ENCODE results near the gene USP32.
"Not testable (repeated sequence)": the region's sequence is repeated elsewhere in the genome, so short reads cannot be mapped to it uniquely, and the experiment has no call there.

Gene USP32

DNA sequence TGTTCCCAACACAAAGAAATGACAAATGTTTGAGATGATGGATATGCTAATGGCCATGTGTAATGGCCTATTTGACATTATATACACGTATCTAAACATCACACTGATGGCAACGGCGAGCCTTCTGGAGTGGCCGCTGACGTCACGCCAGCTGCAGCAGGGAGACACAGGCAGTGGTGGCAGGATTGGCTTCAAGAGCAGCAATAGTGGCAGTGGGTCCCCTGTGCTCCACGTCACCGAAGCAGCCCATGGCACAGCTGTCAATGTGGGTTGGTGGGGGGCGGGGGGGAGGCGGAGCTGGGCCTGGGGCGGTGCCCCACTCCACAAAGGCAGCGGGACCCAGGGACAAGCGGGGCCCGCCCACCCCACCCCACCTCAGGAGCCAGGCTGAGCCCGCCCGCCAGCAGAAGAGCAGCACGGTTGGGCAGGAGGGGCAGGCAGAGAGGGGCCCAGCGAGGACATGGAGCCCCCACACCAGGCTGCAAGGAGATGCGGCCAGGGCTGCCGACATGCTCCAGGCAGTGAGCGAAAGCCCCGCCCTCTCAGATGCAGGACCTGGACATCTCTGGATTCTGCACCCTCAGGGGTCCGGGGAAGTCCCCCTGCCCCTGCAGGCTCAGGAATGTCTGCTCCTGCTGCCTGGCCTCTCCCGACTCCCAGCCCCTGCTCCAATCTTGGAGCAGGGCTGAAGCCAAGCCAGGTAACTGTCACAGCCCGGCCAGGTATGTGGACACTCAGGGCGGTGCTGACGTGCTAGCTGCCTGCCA lies 64.6 kb downstream of the USP32 start:
- DNase-seq, result no peak

DNA sequence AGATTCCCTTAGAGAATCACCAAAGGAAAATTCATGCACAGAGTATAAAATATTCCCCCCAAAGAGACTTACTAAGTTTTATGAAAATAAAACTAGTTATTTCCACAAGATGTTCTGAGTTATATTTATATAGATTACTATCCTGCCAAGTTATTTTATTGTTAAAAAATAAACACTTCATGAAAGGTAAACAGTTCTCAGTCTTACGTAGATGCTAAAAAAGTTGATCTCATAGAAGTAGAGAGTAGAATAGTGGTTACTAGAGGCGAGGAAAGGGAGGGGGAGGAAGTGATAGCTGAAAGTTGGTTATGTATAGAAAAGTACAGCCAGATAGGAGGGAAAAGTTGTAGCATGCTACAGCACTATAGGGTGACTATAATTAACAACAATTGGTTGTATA lies 65.2 kb downstream of the USP32 start:
- no peak for DNase-seq

DNA sequence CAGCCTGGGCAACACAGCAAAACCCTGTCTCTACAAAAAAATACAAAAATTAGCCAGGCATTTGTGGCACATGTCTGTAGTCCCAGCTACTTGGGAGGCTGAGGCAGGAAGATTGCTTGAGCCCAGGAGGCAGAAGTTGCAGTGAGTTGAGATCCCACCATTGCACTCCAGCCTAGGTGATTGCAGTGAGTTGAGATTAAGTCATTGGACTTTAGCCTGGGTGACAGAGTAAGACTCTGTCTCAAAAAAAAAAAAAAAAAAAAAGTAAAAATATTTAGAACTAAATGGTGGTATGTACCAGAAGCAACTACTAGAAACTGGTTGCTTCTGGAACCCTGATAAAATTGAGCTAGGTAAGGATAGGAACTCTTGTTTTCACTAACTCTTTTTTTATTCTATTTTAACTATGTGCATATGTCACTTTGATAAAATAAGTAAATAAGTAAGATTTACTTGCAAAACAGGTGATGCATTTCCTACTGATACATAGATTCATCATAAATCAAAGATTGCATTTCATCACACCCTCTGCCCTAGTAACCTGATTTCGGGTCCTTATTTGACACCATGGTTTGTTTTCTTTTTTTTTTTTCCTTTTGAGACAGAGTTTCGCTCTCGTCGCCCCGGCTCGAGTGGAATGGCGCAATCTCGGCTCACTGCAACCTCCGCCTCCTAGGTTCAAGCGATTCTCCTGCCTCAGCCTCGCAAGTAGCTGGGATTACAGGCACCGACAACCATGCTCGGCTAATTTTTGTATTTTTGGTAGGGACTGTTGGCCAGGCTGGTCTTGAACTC lies 66.0 kb downstream of the USP32 start:
- DNase-seq, result no peak

DNA sequence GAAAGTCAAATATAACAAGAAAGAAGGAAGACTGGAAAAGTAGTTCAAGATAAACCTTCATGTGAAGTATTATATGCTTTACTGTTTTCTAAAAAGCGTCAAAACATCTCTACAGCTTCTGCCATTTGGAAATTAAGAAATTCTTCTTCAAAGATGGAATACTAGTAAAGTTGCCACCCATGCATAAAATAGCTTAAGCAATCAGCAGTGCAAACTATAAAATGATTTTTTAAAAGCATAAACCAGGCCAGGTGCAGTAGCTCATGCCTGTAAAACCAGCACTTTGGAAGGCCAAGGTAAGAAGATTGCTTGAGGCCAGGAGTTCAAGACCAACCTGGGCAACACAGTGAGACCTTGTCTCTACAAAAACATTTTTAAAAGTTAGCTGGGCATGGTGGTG lies 68.2 kb downstream of the USP32 start:
- DNase-seq, result no peak

DNA sequence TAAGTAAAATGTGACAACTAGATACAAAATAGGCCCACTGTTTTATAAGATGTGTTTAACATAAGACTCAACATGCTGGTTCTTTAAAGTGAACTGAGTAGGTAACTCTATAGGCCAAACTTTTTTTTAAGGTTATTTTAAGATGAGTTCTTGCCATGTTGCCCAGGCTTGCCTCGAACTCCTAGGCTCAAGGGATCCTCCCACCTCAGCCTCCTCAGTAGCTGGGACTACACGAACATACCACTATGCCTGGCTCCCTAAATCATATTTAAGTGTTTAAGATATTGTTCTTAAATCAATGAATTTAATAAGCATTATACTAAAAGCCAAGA lies 69.9 kb downstream of the USP32 start:
- no peak for DNase-seq

DNA sequence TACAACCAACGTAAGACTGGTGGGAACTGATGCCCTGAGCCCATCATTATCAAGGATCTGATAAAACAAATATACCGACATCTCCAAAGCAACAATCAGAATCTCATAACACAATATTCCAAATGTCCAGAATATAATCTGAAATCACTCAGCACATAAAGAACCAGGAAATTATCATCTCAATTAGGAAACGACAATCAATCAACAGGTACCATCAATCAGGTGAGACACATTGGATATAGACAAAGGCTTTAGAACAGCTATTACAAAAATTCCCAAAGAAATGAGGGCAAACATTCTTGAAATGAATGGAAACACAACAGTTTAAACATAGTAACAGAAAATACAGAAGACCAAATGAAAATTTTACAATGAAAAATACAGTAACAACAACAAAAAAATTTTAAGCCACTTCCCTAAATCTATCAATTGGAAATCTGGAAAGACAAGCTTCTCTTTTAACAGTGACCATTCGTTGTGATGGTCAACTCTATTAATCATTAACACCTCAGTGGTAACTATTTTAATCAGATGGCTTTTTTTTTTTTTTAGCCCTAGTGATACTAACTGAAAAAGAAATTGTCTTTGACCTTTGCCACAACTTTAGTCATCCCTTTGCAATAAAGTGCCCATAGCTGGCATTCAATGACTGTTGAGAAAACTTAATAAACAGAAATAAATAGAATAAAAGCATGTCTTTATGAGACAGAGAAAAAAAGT lies 70.4 kb downstream of the USP32 start:
- no peak for DNase-seq

DNA sequence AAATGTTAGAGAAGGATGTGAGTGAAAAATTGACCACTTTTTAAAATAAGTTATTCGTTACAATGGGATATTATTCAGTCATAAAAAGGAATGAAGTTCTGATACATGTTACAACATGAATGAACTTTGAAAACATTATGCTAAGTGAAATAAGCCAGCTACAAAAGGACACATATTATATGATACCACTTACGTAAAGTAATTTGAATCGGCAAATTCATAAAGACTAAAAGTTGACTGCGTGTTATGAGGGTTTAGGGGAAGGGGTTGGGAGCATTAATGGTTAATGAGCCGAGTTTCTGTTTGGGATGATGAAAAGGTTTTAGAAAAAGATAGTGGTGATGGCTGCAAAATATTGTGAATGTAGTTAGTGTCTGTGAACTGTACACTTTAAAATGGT lies 73.1 kb downstream of the USP32 start:
- DNase-seq, result no peak

DNA sequence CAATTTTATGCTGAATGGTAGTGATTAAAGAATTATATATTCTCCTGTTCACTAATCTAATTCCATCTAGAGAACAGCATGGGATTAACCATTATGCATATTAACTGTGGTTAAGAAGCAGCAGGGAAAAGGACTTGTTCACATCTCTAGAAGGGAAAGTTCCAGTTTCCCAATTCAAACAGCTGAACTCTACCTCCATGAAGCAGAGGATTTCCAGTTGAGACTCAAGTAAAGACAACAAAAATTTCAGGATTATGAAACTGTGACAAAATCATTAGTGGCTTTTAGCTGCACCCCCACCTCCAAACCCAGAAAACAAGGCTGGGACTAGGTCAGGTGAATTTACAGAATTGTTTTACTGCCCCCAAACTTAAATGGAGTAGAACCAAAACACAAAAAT lies 73.6 kb downstream of the USP32 start:
- no peak for DNase-seq

DNA sequence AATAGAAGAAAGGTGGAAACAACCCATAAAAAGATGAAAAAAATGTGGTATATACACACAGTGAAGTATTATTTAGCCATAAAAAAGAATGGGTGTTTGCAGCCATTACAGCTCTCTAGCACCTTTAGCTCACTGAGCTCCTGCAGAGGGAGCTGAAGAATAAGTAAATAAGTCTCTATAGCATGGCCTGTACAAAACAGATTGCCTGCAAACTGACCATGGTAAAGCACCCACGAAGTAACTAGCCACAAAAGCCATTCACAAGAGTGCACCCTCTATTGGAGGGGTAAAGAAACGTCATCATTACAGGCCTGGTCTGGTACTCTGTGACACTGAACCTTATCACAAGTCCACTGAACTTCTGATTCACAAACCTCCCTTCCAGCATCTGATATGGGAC lies 76.3 kb downstream of the USP32 start:
- no peak for DNase-seq

DNA sequence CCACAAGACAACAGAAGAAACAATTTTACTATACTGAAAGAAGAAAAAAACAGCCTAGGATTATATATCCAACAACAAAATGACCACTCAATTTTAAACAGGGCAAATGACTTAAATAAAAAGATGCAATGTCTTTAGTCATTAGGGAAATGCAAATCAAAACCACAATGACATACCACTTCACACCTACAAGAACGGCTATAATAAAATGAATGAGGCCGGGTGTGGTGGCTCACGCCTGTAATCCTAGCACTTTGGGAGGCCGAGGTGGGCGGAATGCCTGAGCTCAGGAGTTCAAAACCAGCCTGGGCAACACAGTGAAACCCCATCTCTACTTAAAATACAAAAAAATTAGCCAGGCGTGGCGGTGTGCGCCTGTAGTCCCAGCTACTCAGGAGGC lies 77.0 kb downstream of the USP32 start:
- not testable (repeated sequence) for DNase-seq

DNA sequence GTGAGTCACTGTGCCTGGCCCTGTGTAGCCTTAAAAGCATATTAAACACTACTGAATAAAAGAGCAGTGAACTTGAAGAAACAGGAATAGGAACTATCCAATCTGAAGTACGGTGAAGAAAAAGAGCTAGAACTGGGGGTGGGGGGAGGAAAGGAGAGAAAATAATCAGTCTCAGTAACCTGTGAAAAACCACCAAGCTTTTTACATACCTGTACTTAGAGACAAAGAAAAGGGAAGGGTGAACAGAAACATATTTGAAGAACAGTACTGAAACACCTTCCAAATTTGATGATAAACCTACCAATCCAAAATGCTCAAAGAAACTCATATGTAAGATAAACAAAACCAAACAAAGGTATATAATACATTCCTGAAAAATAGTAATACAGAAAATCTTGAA lies 77.5 kb downstream of the USP32 start:
- DNase-seq, result no peak

DNA sequence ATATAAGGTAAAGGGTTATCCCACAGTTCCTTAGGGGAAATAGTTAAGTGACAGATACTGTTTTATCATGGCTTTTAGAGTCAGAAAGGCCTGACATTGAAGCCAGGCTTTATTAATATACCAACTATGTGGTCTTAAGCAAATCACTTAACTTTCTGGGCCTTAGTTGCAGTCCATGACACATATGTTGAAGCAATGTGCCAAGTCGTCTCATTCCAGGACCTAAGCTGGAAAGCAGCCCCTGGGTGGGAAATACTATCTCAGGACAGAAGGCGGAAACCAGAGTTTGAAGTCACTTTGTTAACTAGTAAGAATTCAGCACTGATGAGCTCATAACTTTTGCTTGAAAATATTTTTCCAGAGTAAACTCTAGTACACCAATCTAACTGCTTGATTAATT lies 80.0 kb downstream of the USP32 start:
- DNase-seq, result no peak

DNA sequence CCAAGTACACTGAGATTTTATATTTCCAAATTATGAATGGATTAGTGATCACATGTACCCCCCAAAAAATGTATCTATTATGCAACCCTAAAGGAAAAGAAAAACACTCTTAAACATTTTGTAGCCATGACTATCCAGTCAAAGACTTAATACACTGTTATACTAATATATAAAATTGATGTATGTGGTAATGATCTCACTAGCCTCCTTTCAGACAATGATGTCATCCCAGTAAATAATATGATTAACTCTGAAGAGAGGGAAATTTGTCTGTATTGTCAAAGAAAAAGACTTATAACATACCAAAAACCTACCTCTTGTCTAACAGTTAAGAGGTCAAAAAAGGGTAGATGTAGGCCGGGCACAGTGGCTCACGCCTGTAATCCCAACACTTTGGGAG lies 80.7 kb downstream of the USP32 start:
- DNase-seq, result no peak

DNA sequence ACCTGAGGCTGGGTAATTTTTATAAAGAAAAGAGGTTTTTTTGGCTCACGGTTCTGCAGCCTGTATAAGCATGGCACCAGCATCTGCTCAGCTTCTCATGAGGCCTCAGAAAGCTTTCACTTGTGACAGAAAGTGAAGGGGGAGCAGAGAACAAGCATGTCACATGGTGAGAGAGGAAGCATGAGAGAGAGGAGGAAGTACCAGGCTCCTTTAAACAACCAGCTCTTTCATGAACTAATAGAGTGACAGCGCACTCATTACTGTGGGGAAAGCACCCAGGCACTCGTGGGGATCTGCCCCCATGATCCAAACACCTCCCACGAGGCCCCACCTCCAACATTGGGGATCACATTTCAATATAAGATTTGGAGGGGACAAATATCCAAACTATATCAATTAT lies 86.8 kb downstream of the USP32 start:
- DNase-seq, result no peak

DNA sequence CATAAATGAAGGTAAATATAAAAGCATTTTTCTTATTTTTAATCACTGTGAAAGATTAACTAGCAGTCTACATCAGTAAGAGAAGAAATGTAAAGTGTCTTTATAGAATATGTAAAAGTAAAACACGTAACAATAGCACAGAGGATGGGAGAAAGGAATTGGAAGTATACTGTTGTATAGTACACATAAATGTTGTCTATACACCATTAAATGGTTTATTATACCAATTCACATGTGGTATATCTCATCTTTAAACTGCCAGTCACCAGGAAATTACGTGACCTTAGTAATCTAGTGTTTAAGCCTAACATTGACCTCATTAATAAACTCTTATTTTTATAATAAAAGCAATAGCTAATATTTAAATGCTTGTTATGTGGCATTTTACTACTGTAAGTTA lies 87.4 kb downstream of the USP32 start:
- DNase-seq, result no peak

DNA sequence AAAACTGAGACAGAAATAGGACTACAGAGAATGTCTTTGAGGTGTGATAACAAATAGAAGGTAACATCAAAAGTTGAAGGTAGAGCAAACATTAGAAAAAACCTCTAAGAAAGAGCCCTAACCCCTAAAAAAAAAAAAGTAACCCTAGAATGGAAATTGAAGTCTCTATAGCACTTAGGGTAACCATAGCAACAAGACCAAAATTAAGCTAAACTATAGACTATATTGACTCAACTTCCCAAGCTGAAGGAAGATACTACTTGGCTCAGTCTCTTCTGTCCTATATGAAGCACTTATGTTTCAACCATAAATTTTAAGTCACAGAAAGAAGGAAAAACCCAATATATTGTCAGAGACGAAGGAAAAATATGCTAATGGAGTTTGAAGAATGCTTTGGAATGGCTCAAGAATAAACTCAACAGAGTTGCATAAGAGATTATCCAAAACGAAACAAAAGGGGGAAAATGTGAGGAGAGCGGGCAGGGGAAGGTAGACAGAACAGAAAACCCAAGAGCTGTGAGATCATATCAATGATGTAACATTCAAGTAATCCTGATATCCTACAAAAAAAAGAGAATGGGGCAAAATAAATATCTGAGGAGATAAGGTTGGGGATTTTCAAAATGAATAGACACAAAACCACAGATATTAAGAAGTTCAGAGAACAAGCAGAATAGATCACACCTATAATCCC lies 88.4 kb downstream of the USP32 start:
- DNase-seq, result no peak

DNA sequence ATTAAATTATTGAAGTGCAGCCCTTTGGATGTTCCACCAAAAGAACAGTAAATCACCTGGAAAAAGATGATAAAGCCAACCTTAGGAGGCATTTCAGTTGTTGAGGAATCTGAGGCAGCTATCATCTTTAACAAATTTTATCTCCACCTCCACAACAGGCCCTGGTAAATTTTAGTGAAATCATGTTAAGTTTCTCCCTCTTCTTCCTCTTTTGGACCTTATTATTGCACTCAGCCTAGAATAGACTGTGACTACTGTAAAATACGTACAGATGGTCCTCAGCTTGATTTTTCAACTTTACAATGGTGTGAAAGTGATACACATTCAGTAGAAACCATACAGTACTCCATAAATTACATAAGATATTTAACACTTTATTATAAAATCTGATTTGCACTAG lies 90.3 kb downstream of the USP32 start:
- DNase-seq, result no peak

DNA sequence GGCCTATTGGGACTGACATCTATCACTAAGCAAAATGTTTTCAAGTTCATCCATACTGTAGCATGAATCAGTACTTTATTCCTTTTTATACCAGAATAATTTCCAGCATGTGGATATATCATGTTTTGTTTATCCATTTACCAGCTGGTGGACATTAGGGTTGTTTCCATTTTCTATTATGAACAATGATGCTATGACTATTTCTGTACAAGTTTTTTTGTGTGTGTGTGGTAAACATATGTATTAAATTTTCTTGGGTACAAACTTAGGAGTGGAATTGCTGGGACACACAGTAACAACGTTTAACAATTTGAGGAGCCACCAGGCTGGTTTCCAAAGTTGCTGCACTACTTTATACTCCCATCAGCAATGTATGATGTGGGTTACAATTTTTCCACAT lies 91.0 kb downstream of the USP32 start:
- no peak for DNase-seq

DNA sequence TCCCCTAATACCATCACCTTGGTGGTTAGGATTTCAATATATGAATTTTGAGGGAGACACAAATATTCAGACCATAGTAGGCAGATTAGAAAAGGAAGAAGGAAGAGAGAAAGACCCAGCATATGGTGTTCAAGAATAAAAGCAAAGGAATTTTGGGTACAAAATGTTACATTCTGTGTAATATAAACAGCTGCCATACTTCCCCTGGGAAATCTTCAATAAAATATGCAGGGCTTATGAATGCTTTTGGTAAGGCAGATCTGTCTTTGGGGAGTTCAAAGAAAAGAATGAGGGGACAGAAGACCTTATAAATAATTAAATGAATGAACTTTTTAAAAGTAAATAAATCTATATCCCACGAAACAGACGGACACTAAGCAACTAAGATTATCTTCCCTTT lies 91.9 kb downstream of the USP32 start:
- DNase-seq, result no peak

DNA sequence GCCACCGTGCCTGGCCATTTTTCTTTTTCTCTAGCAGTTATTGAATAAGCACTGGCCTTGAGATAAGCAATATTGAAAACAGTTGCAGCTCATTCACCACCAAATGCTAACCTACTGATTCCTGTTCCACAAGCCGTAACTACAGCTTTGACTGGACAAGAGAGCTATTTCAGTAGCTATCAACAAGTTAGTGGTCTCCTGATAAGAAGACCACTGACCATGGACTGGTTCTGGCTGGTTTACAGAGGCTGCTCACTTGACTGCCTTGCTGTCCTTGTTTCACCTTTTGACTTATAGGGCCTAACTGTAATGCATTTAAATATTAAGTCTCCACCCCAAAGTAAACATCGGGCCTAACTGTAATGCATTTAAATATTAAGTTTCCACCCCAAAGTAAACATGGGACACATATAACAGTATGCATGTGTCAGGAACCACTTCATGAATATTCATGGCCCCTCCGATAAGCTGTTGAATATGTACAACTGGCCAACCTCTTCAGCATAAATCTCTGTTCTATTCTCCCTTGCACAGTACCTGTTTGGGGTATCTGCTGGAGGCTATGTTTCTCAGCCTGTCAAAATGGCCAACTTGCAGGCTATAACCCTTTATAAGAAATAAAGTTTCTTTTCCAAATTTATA lies 94.1 kb downstream of the USP32 start:
- no peak for DNase-seq

DNA sequence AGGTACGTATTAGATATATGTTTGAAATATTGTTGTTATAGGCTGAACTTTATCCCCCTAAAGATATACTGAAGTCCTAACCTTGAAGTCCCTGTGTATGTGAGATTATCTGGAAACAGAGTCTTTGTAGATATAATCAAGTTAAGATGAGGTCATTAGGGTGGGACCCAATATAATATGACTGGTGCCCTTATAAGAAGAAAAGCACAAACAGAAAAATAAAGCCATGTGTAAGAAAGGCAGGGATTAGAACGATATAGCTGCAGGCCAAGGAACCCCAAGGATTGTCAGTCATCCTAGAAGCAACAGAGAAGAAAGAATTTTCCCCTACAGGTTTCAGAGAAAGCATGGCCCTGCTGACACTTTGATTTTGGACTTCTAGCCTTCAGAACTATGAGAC lies 95.8 kb downstream of the USP32 start:
- no peak for DNase-seq

DNA sequence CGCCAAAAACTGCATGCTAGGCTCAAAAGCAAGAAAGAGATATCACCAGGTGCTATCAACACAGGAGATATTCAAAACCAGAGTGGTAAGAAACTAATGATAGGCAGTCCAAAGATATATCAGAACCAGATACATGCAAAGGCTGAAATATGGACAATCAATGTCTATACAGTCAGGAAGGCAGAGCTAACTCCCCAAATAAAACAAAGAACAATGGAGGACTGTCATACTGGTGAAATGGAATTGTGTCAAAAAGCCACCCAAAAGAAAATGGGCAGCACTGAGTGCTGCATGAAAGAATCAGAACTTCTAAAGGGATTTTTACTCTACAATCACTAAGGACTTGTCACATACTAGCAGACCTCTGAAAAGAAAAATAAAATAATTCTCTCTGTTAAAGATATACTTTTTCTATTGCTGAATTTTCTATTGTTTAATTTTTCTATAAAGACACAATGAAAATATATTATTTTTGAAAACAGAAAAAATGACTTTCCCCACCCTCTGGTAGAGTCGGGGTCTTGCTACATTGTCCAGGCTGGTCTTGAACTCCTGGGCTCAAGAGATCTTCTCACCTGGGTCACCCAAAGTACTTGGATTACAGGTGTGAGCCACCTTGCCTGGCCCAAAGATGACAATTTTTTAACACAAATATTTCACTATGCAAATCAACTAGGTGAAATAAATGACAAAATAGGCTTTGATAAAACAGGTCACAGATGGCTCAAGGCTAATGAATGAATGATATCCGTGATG lies 98.2 kb downstream of the USP32 start:
- DNase-seq, result no peak

Measured in NCI-H1105 treated with DMSO at 0.1 percent for 48 hours (cell line).